ENCODE measurements around the gene ADIPOR2.

- TF ChIP-seq TAF1 (IDR thresholded peaks at IDR 0.05; ENCODE audit: borderline replicate concordance, insufficient read depth, low read length) = no peak
- TF ChIP-seq POLR2AphosphoS5 (IDR thresholded peaks at IDR 0.05; ENCODE audit: low read depth, low read length) = no peak
- TF ChIP-seq REST (IDR thresholded peaks at IDR 0.05; ENCODE audit: insufficient read depth in 1 of 2, low read depth in 2 of 2, low read length in 2 of 2) = no peak
- no peak for TF ChIP-seq SIN3A (IDR thresholded peaks at IDR 0.05; ENCODE audit: borderline replicate concordance, insufficient read depth, low read length)
These were observed 49.5 kb downstream of the ADIPOR2 start for GRCh38 chr12:1740161-1740948.

Data from PFSK-1 (cell line).